Neural progenitor cell (in vitro differentiated cells): ENCODE measurements around the gene BARX2.
"Not testable (repeated sequence)": the region's sequence is repeated elsewhere in the genome, so short reads cannot be mapped to it uniquely, and the experiment has no call there.

Experiments
- EZH2 ChIP-seq: fragments of 200-600 bp; sonication (generic); IDR thresholded peaks from 2 replicates; pipeline ENCODE4 v1.6.1; 2017; ENCODE audit warnings: antibody characterized with exemption, mild to moderate bottlenecking, moderate library complexity
- TF ChIP-seq, protein P1 (sequence below): fragments of 200-600 bp; sonication (generic); IDR thresholded peaks from 2 replicates; pipeline ENCODE4 v1.5.1; 2017; ENCODE audit warnings: antibody characterized with exemption, mild to moderate bottlenecking

DNA sequence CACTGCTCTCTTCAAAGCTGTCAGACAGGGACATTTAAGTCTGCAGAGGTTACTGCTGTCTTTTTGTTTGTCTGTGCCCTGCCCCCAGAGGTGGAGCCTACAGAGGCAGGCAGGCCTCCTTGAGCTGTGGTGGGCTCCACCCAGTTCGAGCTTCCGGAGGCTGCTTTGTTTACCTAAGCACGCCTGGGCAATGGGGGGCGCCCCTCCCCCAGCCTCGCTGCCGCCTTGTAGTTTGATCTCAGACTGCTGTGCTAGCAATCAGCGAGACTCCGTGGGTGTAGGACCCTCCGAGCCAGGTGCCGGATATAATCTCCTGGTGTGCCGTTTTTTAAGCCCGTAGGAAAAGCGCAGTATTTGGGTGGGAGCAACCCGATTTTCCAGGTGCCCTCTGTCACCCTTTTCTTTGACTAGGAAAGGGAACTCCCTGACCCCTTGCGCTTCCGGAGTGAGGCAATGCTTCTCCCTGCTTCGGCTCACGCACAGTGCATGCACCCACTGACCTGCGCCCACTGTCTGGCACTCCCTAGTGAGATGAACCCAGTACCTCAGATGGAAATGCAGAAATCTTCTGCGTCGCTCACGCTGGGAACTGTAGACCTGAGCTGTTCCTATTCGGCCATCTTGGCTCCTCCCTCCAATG lies 31.2 kb upstream of the BARX2 start:
- TF ChIP-seq, protein P1, sequence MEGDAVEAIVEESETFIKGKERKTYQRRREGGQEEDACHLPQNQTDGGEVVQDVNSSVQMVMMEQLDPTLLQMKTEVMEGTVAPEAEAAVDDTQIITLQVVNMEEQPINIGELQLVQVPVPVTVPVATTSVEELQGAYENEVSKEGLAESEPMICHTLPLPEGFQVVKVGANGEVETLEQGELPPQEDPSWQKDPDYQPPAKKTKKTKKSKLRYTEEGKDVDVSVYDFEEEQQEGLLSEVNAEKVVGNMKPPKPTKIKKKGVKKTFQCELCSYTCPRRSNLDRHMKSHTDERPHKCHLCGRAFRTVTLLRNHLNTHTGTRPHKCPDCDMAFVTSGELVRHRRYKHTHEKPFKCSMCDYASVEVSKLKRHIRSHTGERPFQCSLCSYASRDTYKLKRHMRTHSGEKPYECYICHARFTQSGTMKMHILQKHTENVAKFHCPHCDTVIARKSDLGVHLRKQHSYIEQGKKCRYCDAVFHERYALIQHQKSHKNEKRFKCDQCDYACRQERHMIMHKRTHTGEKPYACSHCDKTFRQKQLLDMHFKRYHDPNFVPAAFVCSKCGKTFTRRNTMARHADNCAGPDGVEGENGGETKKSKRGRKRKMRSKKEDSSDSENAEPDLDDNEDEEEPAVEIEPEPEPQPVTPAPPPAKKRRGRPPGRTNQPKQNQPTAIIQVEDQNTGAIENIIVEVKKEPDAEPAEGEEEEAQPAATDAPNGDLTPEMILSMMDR: not testable (repeated sequence)
- not testable (repeated sequence) for TF ChIP-seq EZH2
